A549 (cell line): Measurements from ENCODE around the gene SPSB3.

Experiments used
- FOSB ChIP-seq: fragments of 250-450 bp; sonication (Bioruptor Pico); IDR thresholded peaks from 2 replicates; pipeline ENCODE4 v1.5.0; 2020; ENCODE audit warnings: mild to moderate bottlenecking, moderate library complexity
- GATA3 ChIP-seq: IDR thresholded peaks from 2 replicates; pipeline ENCODE4 v1.6.1; 2012; ENCODE audit warnings: borderline replicate concordance
- KDM1A ChIP-seq: fragments of 200-600 bp; sonication (generic); IDR thresholded peaks from 2 replicates; pipeline ENCODE4 v1.6.1; 2016; ENCODE audit warnings: low read depth, mild to moderate bottlenecking
- MYC ChIP-seq: IDR thresholded peaks from 2 replicates; pipeline ENCODE4 v1.6.1; 2012; ENCODE audit warnings: mild to moderate bottlenecking, inconsistent platforms, low read length, improper control_type of control experiment, borderline replicate concordance
- POLR2A ChIP-seq: IDR thresholded peaks from 2 replicates; pipeline ENCODE4 v1.6.1; 2012; ENCODE audit warnings: mild to moderate bottlenecking, low read length
- ZNF302 ChIP-seq: fragments of 250-450 bp; sonication (Bioruptor Pico); IDR thresholded peaks from 2 replicates; pipeline ENCODE4 v1.9.0; 2021; ENCODE audit warnings: inconsistent platforms, mild to moderate bottlenecking, moderate library complexity
- TF ChIP-seq, protein P1 (sequence below): fragments of >200 bp; sonication (Bioruptor Twin); formaldehyde crosslinking; IDR thresholded peaks from 3 replicates; pipeline ENCODE4 v1.5.1; 2016

DNA sequence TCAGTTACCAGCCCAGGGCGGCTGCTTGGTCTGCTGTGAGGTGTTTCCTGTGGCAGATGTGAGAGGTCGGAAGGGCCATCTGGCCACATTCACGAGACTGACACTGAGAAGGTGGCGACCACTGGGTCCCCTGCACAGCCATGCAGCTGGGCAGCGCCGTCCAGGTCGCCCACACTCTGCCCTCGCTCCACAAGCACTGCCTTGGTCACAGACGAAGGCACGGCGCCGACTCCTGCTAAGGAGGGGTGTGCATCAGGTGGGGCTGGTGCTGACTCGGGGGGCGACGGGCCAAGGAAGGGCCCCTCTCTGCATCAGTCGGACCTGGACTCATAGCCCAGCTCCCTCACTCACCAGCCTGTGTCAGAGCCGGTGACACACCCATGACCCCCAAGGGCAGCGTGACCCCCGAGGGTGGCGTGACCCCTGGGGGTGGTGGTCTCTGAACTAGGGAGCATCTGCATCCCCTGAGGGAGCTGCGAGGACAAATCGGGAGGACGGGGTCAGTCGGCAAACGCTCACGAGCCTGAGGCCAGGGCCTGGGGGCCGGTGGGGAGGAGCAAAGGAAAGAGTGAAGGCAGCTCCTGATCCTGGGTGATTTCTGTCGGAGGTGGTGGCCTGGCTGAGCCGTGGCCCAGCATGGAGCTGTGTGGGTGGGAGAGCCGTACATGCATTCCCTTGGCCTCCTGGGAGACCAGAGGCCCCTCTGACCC is 41.4 kb downstream of the SPSB3 start:
- TF ChIP-seq, protein P1, sequence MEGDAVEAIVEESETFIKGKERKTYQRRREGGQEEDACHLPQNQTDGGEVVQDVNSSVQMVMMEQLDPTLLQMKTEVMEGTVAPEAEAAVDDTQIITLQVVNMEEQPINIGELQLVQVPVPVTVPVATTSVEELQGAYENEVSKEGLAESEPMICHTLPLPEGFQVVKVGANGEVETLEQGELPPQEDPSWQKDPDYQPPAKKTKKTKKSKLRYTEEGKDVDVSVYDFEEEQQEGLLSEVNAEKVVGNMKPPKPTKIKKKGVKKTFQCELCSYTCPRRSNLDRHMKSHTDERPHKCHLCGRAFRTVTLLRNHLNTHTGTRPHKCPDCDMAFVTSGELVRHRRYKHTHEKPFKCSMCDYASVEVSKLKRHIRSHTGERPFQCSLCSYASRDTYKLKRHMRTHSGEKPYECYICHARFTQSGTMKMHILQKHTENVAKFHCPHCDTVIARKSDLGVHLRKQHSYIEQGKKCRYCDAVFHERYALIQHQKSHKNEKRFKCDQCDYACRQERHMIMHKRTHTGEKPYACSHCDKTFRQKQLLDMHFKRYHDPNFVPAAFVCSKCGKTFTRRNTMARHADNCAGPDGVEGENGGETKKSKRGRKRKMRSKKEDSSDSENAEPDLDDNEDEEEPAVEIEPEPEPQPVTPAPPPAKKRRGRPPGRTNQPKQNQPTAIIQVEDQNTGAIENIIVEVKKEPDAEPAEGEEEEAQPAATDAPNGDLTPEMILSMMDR: no peak
- TF ChIP-seq POLR2A: no peak
- TF ChIP-seq ZNF302 (CRISPR knock-in tag): no peak
- TF ChIP-seq FOSB (CRISPR knock-in tag): no peak
- TF ChIP-seq KDM1A: no peak
- TF ChIP-seq GATA3: no peak
- no peak for TF ChIP-seq MYC
